HG02610 (cell line): Measurements from ENCODE around the gene SLC48A1.
A peak's percentile ranks its signal among the peaks of the same experiment; 100 is the strongest.

Experiments
- ATAC-seq: cut with Tn5 transposase; IDR thresholded peaks from one replicate; pipeline ENCODE4 v1.9.1; 2021; ENCODE audit warnings: mild to moderate bottlenecking, moderate library complexity; ENCODE audit not compliant: unreplicated experiment

SLC48A1 gene

GRCh38 chr12:47773062-47773857, at the start of gene SLC48A1:
TSS of gene SLC48A1 (plus strand) at chr12:47773238. CDS start at chr12:47773305, 67 bp downstream.
- ATAC-seq, result peak; percentile 71

DNA sequence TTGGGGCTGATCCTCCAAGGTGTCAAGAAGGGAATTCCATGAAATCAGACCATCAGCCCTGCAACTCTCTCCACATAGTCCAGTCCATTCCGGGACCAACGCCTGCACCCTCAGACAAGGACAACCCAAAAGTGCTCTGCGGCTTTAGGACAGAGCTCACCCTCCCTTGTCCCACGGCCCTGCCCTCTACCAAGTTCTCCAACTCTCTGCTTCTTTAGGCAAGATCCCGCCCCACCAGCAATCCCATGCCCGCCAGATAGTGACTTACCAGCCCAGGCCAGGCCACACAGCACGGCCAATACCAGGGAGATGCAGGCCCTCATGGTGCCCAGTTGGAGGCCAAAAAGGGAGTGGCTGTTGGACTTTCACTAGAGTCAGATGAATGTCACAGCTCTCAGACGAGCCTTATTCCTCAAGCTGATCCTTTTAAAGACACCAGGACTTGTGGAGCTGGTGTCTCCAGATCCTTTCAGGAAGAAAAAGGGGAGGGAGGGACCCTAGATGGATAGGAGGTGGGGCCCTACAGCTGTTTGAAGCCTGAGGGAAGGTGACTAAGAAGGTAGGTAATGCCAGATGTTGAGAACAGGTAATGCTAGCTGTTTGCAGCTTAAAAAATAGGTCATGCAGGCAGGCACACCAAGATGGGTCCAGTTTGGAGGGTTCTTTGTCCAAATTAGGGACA, 47.8 kb upstream of the SLC48A1 start, which contains the start of gene ENDOU:
Gene ENDOU, minus strand, starts transcription at position 400 of the 682 bp plus-strand sequence. Its CDS starts 77 bp downstream, at position 323.
- ATAC-seq, result no peak

DNA sequence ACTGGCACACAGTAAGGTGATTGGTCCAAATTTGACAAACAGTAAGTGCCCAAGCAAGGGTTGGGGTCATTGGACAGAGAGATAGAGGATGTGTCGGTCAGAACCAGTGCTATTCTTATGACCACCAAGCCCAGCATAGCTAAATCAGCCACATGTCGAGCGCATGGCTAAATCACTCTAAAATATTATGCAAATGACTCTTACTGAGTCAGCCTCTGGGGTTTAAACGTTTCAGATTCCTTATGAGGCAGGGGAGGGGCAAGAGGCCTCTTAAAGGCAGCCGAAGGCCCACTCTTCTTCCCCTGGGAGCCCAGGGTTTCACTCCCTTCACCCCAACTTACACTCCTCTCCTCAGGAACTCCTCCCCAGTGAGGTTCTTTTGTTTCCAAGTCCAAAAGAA, 47.1 kb upstream of the SLC48A1 start:
- peak; percentile 94 for ATAC-seq

DNA sequence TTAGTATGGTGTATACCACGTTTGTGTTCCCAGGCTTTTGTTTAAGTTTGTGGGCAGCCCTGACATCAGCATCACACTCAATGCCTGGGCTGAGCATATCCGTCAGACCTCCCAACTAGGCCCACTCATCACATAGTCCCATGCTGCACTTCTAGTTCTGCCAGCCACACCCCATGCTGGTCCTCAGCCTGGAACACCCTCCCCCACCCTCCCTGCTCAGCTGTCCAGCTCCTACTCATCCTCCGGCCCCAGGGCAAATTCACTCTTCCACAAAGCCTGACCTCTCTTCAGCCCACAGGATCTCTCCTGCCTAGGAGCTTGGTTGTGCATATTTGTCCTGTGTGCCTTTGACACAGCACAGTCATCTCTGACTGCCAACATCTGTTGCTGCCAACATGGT, 43.8 kb upstream of the SLC48A1 start:
- ATAC-seq, result no peak

- no peak for ATAC-seq
Observed at GRCh38 chr12:47730341-47730744, 42.7 kb upstream of the SLC48A1 start.

DNA sequence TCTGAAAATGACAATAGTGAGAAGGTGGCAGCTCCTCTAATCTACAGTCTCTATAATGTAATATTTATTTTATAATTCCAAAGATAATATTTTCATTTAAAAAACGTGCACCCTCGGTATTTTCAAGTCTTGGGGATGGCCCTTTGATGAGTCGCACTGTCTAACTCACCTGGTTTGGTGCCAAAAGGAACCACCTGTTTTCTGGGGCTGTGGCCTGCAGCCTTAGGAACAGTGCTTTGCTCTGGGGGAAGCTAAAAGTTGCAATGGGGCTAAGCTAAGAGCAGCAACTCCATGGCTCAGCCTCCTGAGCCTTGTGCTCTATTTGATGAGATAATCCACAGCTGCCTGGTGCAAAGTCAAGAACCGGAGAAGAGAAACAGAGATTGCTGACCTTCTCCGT, 41.3 kb upstream of the SLC48A1 start:
- no peak for ATAC-seq

- no peak for ATAC-seq
Observed at GRCh38 chr12:47732504-47732903, 40.5 kb upstream of the SLC48A1 start.

DNA sequence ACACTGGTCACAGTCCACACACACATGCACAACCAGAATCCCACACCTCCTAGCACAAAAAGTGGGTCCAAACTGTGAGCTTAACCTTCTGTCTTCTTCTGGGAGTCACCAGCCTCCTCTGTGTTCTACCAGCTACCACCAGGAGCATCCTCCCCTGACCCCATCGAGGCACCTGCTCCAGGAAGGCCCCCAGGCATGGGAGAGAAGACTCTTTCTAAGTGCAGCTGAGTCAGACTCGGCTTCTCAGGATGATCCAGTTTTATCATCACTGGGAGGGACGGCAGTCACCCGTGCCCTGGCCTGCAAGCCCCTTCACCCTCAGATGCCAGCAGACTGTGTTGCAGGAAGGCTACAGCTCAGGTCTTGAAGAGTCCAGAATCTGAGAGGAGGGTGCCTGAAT, 39.9 kb upstream of the SLC48A1 start:
- ATAC-seq, result no peak

GRCh38 chr12:47734725-47735480, 38.1 kb upstream of the SLC48A1 start:
- ATAC-seq, result no peak

DNA sequence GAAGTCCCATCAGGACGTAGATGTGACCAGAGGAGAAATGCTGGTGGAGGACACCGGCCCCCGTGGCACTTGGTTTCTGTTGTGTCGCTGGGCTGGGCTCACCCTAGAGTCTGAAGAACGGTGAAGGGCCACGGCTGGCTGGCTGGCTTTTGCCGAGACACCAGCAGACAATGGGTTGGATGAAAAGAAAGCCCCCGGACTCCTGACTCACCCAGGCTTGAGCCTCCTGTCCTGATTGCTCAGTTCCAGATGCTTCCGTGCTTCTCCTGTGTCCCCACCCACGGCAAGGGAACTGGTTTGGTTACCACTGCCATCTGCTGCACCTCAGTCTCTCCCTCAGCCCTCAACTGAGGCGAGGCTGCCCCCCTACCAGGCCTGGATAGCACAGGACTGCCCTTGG, 37.4 kb upstream of the SLC48A1 start:
- no peak for ATAC-seq

GRCh38 chr12:47736216-47736615, 36.8 kb upstream of the SLC48A1 start:
- ATAC-seq, result no peak

- ATAC-seq, result no peak
Observed at GRCh38 chr12:47736877-47737676, 36.0 kb upstream of the SLC48A1 start.

DNA sequence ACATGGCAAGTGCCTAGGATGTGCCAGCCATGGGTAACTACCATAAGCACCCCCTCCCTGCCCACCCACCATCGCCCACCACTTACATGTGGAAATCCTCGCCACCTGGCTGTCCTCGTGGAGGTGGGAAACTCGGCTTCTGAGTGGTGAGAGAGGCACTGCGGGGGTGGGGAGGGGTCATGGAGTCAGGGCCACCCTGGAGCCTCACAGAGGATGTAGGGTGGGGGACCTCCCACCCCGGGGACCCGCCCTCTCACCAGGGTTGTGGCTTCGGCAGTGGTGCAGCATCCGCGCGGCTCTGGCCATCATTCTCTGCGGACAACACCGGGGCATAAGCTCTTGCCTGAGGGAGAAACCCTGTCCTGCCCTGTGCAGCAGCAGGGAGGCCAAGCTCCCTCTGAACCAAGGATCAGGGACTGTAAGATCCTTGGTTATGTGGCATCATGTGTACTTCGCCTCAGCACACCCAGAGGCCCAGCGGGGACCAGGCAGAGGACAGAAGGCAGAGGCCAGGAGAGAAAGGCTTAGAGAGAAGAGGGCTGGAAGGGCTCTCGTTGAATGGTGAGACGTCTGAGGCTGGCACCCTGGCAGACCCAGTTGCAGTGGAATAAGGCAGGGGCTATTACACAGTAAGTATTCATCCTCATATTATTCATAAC, 35.0 kb upstream of the SLC48A1 start:
- ATAC-seq, result no peak

DNA sequence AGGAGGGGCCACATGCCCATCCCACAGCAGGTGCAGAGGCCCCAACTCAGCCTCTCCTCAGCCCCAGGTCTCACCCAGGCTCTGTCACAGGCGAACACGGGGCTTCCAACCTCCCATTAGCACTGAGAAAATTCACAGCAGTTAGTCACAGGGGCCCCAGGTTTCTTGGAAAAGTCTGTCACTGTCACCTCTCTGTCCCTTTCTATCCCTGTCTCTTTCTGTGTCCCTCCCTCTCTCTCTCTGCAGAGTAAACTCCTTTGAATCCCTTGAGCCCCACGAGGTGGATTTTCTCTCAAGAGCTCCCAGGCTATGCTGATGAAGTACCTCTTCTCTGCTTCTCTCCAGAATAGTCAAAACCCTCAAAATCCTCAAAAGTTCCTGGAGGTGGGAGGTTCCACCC, 33.7 kb upstream of the SLC48A1 start:
- ATAC-seq, result no peak

GRCh38 chr12:47739979-47740378, 33.1 kb upstream of the SLC48A1 start:
- peak; percentile 65 for ATAC-seq

DNA sequence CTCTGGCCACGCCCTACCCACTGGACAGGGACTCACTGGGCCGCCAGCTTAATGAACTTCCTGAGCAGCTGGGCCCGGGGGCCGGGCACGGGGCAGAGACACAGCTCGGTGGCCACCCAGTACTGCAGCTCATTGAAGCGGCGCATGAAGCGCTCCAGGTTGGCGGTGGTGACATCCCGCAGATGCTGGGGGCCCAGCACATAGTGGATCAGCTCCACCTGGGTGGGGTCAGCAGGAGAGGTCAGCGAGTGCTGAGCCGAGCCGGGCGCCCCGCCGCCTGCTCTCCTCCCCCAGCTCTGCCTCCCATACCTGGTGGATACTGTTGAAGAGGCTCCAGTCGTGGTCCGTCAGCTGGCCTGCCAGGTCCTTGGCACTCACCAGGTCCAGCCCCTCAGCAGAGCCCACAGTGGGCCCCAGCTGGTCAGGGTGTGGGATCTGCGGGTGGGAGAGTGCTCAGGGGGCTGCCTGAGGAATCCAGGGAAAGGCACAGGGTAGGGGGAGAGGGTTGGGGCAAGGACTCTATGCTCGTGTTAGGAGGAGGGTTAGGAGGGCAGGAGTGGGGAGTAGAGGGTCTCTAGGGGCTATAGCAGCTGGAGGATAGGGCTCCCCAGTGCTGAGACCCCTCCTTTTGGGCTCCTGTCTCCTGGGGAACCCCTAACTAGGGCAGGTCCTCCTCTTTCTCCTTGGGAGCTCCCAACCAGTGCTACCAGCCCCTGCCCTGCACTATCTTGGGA, 32.3 kb upstream of the SLC48A1 start:
- no peak for ATAC-seq

DNA sequence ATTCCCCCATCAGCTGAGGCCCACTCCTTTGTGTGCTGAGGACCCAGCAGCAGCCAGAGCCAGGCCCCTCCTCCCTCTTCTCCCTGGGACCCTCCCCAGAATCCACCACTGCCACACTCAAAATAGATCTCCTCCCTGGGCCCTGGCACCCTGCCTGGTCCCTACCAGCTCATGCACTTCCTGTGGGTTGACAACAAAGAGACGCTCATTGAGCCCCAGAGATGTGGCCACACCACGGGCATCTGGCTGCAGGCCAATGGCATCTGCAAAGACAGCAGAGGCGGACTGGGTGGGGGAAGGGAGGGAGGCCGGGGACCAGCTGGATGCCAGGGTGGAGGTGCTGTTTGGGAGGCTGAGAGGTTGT, 31.7 kb upstream of the SLC48A1 start:
- ATAC-seq, result no peak

DNA sequence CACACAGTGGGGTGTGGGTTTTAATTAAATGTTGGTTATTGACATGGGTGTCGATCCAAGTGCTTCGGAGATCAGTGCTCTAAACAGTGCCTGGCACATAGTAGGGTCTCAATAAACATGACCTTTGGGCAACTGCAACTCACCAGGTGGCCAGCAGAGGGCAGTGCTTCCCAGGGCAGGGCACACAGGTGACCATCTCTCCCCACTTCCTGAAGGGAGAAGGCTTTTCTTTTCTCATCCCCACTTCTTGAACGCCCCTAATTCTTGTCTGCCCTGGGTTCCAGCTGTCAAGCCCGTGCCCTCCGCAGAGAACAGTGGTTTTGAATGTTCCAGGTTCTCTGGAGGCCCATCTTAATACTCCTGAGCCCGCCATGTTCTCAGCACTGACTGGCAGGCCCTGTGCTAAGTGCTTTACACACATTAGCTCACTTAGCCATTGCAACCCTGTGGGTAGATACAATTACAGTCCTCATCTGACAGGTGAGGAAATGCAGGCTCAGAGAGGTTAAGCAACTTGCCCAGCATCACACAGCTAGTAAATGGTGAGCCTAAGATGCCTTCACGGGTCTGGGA, 30.7 kb upstream of the SLC48A1 start:
- no peak for ATAC-seq

GRCh38 chr12:47743311-47743860, 29.7 kb upstream of the SLC48A1 start:
- no peak for ATAC-seq
